ENCODE measurements around the gene SRMS. TPM values are rescaled to one million over a fixed set of nuclear protein-coding genes. Genes with fewer than 3 reads are reported as not detected.

SRMS gene
- total and polyA plus RNA-seq, 4 donors, result not detected

- no peak for DNase-seq (ENCODE audit: low spot score)
- H3K36me3 ChIP-seq (ENCODE audit: control insufficient read depth in 4 of 4, insufficient read depth in 3 of 4, low read depth in 1 of 4, low read length in 3 of 4), result peaks cover 7 to 54% (median 15%) of the 10 kb centered on the region in 4 donors
These were observed 45.1 kb upstream of the SRMS start for GRCh38 chr20:63592661-63593060.

GRCh38 chr20:63591786-63592355 lies 44.3 kb upstream of the SRMS start:
- Histone ChIP-seq H3K4me1 (ENCODE audit: control insufficient read depth in 4 of 4, insufficient read depth in 4 of 4, low read length in 3 of 4) (no peaks in the 10 kb centered on the region), H3K27ac (ENCODE audit: low read depth in 1 of 2, low read length in 2 of 2) (no peak overlapping the region), H3K9me3 (ENCODE audit: control insufficient read depth in 4 of 4, low read length in 3 of 4) (no peaks in the 10 kb centered on the region), H3K4me3 (ENCODE audit: low read depth in 1 of 3, low read length in 3 of 3) (no peak overlapping the region), H3K27me3 (ENCODE audit: control insufficient read depth in 4 of 4, insufficient read depth in 4 of 4, low read length in 3 of 4) (no peaks in the 10 kb centered on the region), H3K36me3 (ENCODE audit: control insufficient read depth in 4 of 4, insufficient read depth in 3 of 4, low read depth in 1 of 4, low read length in 3 of 4) (peaks cover 6 to 53% (median 15%) of the 10 kb centered on the region in 4 donors), H3K9ac (ENCODE audit: low read depth in 1 of 2, low read length in 2 of 2) (no peak overlapping the region)
- WGBS, result 98% methylated on average over 28 of the region's 28 CpGs
- no peak for TF ChIP-seq HNF4A (conservative IDR thresholded peaks at IDR 0.05)
- no peak for TF ChIP-seq GABPA (IDR thresholded peaks at IDR 0.05 in 1 of 2, conservative IDR thresholded peaks at IDR 0.05 in 1 of 2)
- no peak for TF ChIP-seq TAF1 (conservative IDR thresholded peaks at IDR 0.05)
- no peak for TF ChIP-seq FOXA2 (IDR thresholded peaks at IDR 0.05)
- no peak for TF ChIP-seq CTCF (IDR thresholded peaks at IDR 0.05; ENCODE audit: low read depth, low read length, missing input control)
- TF ChIP-seq RXRA (IDR thresholded peaks at IDR 0.05), result no peak
- TF ChIP-seq ATF3 (IDR thresholded peaks at IDR 0.05), result no peak
- no peak for TF ChIP-seq ZBTB33 (IDR thresholded peaks at IDR 0.05)
- no peak for TF ChIP-seq YY1 (IDR thresholded peaks at IDR 0.05)
- TF ChIP-seq FOXA1 (IDR thresholded peaks at IDR 0.05), result no peak
- TF ChIP-seq MAX (IDR thresholded peaks at IDR 0.05), result no peak
- TF ChIP-seq NR2F2 (IDR thresholded peaks at IDR 0.05), result no peak
- no peak for TF ChIP-seq HNF4G (IDR thresholded peaks at IDR 0.05)
- TF ChIP-seq RAD21 (IDR thresholded peaks at IDR 0.05), result no peak
- no peak for TF ChIP-seq JUND (IDR thresholded peaks at IDR 0.05)
- TF ChIP-seq EGR1 (IDR thresholded peaks at IDR 0.05; ENCODE audit: low read depth in 2 of 2), result no peak
- no peak for TF ChIP-seq SP1 (IDR thresholded peaks at IDR 0.05)
- no peak for TF ChIP-seq REST (IDR thresholded peaks at IDR 0.05)
- no peak for DNase-seq (ENCODE audit: low spot score)

More at GRCh38 chr20:63592661-63593060, 45.1 kb upstream of the SRMS start:
- Histone ChIP-seq H3K9ac (ENCODE audit: low read depth in 1 of 2, low read length in 2 of 2) (no peak overlapping the region), H3K9me3 (ENCODE audit: control insufficient read depth in 4 of 4, low read length in 3 of 4) (no peaks in the 10 kb centered on the region), H3K27me3 (ENCODE audit: control insufficient read depth in 4 of 4, insufficient read depth in 4 of 4, low read length in 3 of 4) (no peaks in the 10 kb centered on the region), H3K4me1 (ENCODE audit: control insufficient read depth in 4 of 4, insufficient read depth in 4 of 4, low read length in 3 of 4) (no peaks in the 10 kb centered on the region), H3K27ac (ENCODE audit: low read depth in 1 of 2, low read length in 2 of 2) (no peak overlapping the region), H3K4me3 (ENCODE audit: low read depth in 1 of 3, low read length in 3 of 3) (no peak overlapping the region)
- TF ChIP-seq TAF1 (conservative IDR thresholded peaks at IDR 0.05) (no peak), CTCF (IDR thresholded peaks at IDR 0.05; ENCODE audit: low read depth, low read length, missing input control) (no peak), SP1 (IDR thresholded peaks at IDR 0.05) (no peak), NR2F2 (IDR thresholded peaks at IDR 0.05) (no peak)
- WGBS, result 95% methylated on average over 13 of the region's 13 CpGs

All from liver (tissue), 9 donors.